GM23338 (cell line): ENCODE data around the gene HLA-G.

Experiments used
- EZH2 ChIP-seq: fragments of 200-600 bp; sonication (generic); IDR thresholded peaks from one replicate; pipeline ENCODE4 v1.8.0; 2017; ENCODE audit warnings: antibody characterized with exemption, mild to moderate bottlenecking, low read depth; ENCODE audit not compliant: unreplicated experiment
- JUNB ChIP-seq: IDR thresholded peaks from one replicate; pipeline ENCODE4 v1.6.1; 2016; ENCODE audit warnings: antibody characterized with exemption; ENCODE audit not compliant: unreplicated experiment
- POLR2AphosphoS5 ChIP-seq: IDR thresholded peaks from 2 replicates; pipeline ENCODE4 v1.6.1; 2016; ENCODE audit warnings: antibody characterized with exemption, low read depth
- TF ChIP-seq, protein P1 (sequence below), 2 experiments: fragments of 200-600 bp in 1 of 2; sonication (generic) in 1 of 2; conservative IDR thresholded peaks; 2 replicates each; pipeline versions ENCODE4 v1.5.1 to v1.6.1; 2016 to 2017; ENCODE audit warnings: antibody characterized with exemption in 2 of 2, low read depth in 2 of 2, mild to moderate bottlenecking in 2 of 2, moderate library complexity in 1 of 2
- TF ChIP-seq, protein P2 (sequence below): IDR thresholded peaks from one replicate; pipeline ENCODE4 v1.6.1; 2018; ENCODE audit warnings: antibody characterized with exemption; ENCODE audit not compliant: unreplicated experiment

DNA sequence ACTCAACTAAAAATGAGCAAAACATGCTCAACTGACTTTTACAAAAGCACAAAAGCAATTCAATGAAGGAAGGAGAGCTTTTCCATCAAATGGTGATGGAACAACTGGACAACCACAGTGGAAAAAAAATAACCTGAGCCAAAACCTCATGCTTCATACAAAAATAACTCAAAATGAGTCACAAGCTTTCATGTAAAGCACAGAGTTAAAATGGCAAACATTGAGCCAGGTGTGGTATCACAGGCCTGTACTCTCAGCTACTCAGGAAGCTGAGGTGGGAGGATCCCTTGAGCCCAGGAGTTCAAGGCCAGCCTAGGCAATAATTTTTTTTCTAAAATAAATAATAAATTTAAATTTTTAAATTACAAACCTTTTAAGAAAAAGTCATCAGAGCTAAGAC, 18.4 kb upstream of the HLA-G start:
- TF ChIP-seq, protein P1, sequence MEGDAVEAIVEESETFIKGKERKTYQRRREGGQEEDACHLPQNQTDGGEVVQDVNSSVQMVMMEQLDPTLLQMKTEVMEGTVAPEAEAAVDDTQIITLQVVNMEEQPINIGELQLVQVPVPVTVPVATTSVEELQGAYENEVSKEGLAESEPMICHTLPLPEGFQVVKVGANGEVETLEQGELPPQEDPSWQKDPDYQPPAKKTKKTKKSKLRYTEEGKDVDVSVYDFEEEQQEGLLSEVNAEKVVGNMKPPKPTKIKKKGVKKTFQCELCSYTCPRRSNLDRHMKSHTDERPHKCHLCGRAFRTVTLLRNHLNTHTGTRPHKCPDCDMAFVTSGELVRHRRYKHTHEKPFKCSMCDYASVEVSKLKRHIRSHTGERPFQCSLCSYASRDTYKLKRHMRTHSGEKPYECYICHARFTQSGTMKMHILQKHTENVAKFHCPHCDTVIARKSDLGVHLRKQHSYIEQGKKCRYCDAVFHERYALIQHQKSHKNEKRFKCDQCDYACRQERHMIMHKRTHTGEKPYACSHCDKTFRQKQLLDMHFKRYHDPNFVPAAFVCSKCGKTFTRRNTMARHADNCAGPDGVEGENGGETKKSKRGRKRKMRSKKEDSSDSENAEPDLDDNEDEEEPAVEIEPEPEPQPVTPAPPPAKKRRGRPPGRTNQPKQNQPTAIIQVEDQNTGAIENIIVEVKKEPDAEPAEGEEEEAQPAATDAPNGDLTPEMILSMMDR (conservative IDR thresholded peaks at IDR 0.05; ENCODE audit: low read depth in 2 of 2), result no peak
- TF ChIP-seq POLR2AphosphoS5 (no peak), EZH2 (no peak), JUNB (no peak)
- TF ChIP-seq, protein P2, sequence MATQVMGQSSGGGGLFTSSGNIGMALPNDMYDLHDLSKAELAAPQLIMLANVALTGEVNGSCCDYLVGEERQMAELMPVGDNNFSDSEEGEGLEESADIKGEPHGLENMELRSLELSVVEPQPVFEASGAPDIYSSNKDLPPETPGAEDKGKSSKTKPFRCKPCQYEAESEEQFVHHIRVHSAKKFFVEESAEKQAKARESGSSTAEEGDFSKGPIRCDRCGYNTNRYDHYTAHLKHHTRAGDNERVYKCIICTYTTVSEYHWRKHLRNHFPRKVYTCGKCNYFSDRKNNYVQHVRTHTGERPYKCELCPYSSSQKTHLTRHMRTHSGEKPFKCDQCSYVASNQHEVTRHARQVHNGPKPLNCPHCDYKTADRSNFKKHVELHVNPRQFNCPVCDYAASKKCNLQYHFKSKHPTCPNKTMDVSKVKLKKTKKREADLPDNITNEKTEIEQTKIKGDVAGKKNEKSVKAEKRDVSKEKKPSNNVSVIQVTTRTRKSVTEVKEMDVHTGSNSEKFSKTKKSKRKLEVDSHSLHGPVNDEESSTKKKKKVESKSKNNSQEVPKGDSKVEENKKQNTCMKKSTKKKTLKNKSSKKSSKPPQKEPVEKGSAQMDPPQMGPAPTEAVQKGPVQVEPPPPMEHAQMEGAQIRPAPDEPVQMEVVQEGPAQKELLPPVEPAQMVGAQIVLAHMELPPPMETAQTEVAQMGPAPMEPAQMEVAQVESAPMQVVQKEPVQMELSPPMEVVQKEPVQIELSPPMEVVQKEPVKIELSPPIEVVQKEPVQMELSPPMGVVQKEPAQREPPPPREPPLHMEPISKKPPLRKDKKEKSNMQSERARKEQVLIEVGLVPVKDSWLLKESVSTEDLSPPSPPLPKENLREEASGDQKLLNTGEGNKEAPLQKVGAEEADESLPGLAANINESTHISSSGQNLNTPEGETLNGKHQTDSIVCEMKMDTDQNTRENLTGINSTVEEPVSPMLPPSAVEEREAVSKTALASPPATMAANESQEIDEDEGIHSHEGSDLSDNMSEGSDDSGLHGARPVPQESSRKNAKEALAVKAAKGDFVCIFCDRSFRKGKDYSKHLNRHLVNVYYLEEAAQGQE, result no peak
